Measurements from ENCODE around the gene OR9Q1. TPM values are rescaled to one million over a fixed set of nuclear protein-coding genes. Genes with fewer than 3 reads are reported as not detected.

OR9Q1 gene
- polyA plus RNA-seq, 1 donor from 2014 or later = not detected

Small RNA genes lying within 50 kb of the gene (small RNA-seq; reads per million reads assigned to genes)
- gene RNU6-899P = 0 reads per million in 3 experiments

Other genes starting within 250 kb of the OR9Q1 start
- not detected in 2 replicates for gene OR6Q1, start 7.1 kb downstream of the OR9Q1 start, polyA plus RNA-seq
- gene OR9I1, start 101.6 kb downstream of the OR9Q1 start, polyA plus RNA-seq = not detected in 2 replicates
- not detected in 2 replicates for gene OR9Q2, start 165.2 kb downstream of the OR9Q1 start, polyA plus RNA-seq
- not detected in 2 replicates for gene OR1S2, start 180.3 kb downstream of the OR9Q1 start, polyA plus RNA-seq
- not detected in 2 replicates for gene OR1S1, start 188.8 kb downstream of the OR9Q1 start, polyA plus RNA-seq
- not detected in 2 replicates for gene OR10Q1, start 205.0 kb downstream of the OR9Q1 start, polyA plus RNA-seq
- not detected in 2 replicates for gene OR10W1, start 244.4 kb downstream of the OR9Q1 start, polyA plus RNA-seq

All from neural cell (in vitro differentiated cells).